T-helper 22 cell (primary cell): ENCODE measurements around the gene VCAM1.
"Not testable (repeated sequence)": the region's sequence is repeated elsewhere in the genome, so short reads cannot be mapped to it uniquely, and the experiment has no call there.

Experiments
- DNase-seq: peaks from one replicate; pipeline ENCODE4 v3.0.0-alpha.2; 2020; ENCODE audit warnings: low read depth

The VCAM1 gene

GRCh38 chr1:100719490-100719889 is at the start of gene VCAM1:
TSS of gene VCAM1 (plus strand) at chr1:100719742. CDS start at chr1:100719861, 119 bp downstream.
- DNase-seq = no peak

GRCh38 chr1:100670083-100670482 is 49.5 kb upstream of the VCAM1 start:
- no peak for DNase-seq

GRCh38 chr1:100671601-100672000 is 47.9 kb upstream of the VCAM1 start:
- DNase-seq = no peak

- no peak for DNase-seq
Observed at GRCh38 chr1:100683448-100684349, 35.8 kb upstream of the VCAM1 start.

GRCh38 chr1:100699744-100700143 is 19.8 kb upstream of the VCAM1 start:
- DNase-seq = no peak

- DNase-seq = no peak
Observed at GRCh38 chr1:100700586-100700985, 19.0 kb upstream of the VCAM1 start.

- DNase-seq = no peak
Observed at GRCh38 chr1:100703052-100703451, 16.5 kb upstream of the VCAM1 start.

- DNase-seq = no peak
Observed at GRCh38 chr1:100703716-100704115, 15.8 kb upstream of the VCAM1 start.

- no peak for DNase-seq
Observed at GRCh38 chr1:100704473-100704872, 15.1 kb upstream of the VCAM1 start.

GRCh38 chr1:100706296-100706695 is 13.2 kb upstream of the VCAM1 start:
- no peak for DNase-seq

- no peak for DNase-seq
Observed at GRCh38 chr1:100706856-100707255, 12.7 kb upstream of the VCAM1 start.

GRCh38 chr1:100708476-100709062 is 11.0 kb upstream of the VCAM1 start:
- no peak for DNase-seq

GRCh38 chr1:100710906-100711682 is 8.4 kb upstream of the VCAM1 start:
- DNase-seq = no peak

GRCh38 chr1:100713027-100713426 is 6.5 kb upstream of the VCAM1 start:
- not testable (repeated sequence) for DNase-seq

GRCh38 chr1:100713626-100714025 is 5.9 kb upstream of the VCAM1 start:
- DNase-seq = no peak

GRCh38 chr1:100714599-100714998 is 4.9 kb upstream of the VCAM1 start:
- no peak for DNase-seq

- DNase-seq = no peak
Observed at GRCh38 chr1:100717218-100717617, 2.3 kb upstream of the VCAM1 start.

GRCh38 chr1:100718581-100718980 is 961 bp upstream of the VCAM1 start:
- DNase-seq = no peak

GRCh38 chr1:100720101-100720500 is 559 bp downstream of the VCAM1 start:
- no peak for DNase-seq

- no peak for DNase-seq
Observed at GRCh38 chr1:100720751-100721150, 1.2 kb downstream of the VCAM1 start.

- DNase-seq = no peak
Observed at GRCh38 chr1:100721526-100722207, 2.1 kb downstream of the VCAM1 start.

GRCh38 chr1:100722221-100722620 is 2.7 kb downstream of the VCAM1 start:
- DNase-seq = no peak
